ENCODE data around the gene HEXIM1.

Gene HEXIM1

GRCh38 chr17:45146890-45147580 lies 1.2 kb upstream of the HEXIM1 start:
- TF ChIP-seq CTCF (IDR thresholded peaks at IDR 0.05; ENCODE audit: low read length, missing control alignments) = no peak
- peak; percentile 79 for DNase-seq (ENCODE audit: low read depth)
- H3K4me3 ChIP-seq (replicated peaks; ENCODE audit: low read depth, low read length) = peak overlapping the region; percentile 73

GRCh38 chr17:45147581-45148182 lies 593 bp upstream of the HEXIM1 start:
- DNase-seq (ENCODE audit: low read depth) = peak; percentile 97
- peak overlapping the region; percentile 73 for H3K4me3 ChIP-seq (replicated peaks; ENCODE audit: low read depth, low read length)
- no peak for TF ChIP-seq CTCF (IDR thresholded peaks at IDR 0.05; ENCODE audit: low read length, missing control alignments)

- H3K4me3 ChIP-seq (replicated peaks; ENCODE audit: low read depth, low read length) = peak overlapping the region; percentile 99
- TF ChIP-seq CTCF (IDR thresholded peaks at IDR 0.05; ENCODE audit: low read length, missing control alignments) = peak; percentile 79
- peak; percentile 81 for DNase-seq (ENCODE audit: low read depth)
Measured at GRCh38 chr17:45149037-45149668, 878 bp downstream of the HEXIM1 start.

- TF ChIP-seq CTCF (IDR thresholded peaks at IDR 0.05; ENCODE audit: low read length, missing control alignments) = no peak
- H3K4me3 ChIP-seq (replicated peaks; ENCODE audit: low read depth, low read length) = peak overlapping the region; percentile 99
- peak; percentile 61 for DNase-seq (ENCODE audit: low read depth)
Measured at GRCh38 chr17:45149669-45150664, 1.7 kb downstream of the HEXIM1 start.

- TF ChIP-seq CTCF (IDR thresholded peaks at IDR 0.05; ENCODE audit: low read length, missing control alignments) = no peak
- peak overlapping the region; percentile 99 for H3K4me3 ChIP-seq (replicated peaks; ENCODE audit: low read depth, low read length)
- no peak for DNase-seq (ENCODE audit: low read depth)
Measured at GRCh38 chr17:45150911-45151809, 2.9 kb downstream of the HEXIM1 start.

GRCh38 chr17:45155029-45155428 lies 6.8 kb downstream of the HEXIM1 start:
- TF ChIP-seq CTCF (IDR thresholded peaks at IDR 0.05; ENCODE audit: low read length, missing control alignments) = no peak
- no peak overlapping the region for H3K4me3 ChIP-seq (replicated peaks; ENCODE audit: low read depth, low read length)
- DNase-seq (ENCODE audit: low read depth) = no peak

All from fibroblast of pulmonary artery (primary cell).